Ovary (tissue), 3 donors: ENCODE measurements around the gene HSPBP1.

ENCODE experiments used
- CTCF ChIP-seq, 3 donors: fragments of 450-650 bp in 2 of 3; fragments of 200-600 bp in 1 of 3; IDR thresholded peaks; one replicate each; pipeline versions ENCODE4 v1.5.1 to v1.8.0; 2016 to 2022; ENCODE audit warnings: antibody characterized with exemption in 3 of 3, mild to moderate bottlenecking in 1 of 3
- POLR2A ChIP-seq: fragments of 450-650 bp; IDR thresholded peaks from one replicate; pipeline ENCODE4 v1.6.1; 2017; ENCODE audit warnings: antibody characterized with exemption, mild to moderate bottlenecking, moderate library complexity
- donor health status: DM: no; HTN: no; CAD: no.

- TF ChIP-seq CTCF (IDR thresholded peaks at IDR 0.05) (no peak), POLR2A (no peak)
Observed at GRCh38 chr19:55324662-55325061, 44.8 kb upstream of the HSPBP1 start.
